ENCODE data around the gene FANCB. TPM values are rescaled to one million over a fixed set of nuclear protein-coding genes. Genes with fewer than 3 reads are reported as not detected.

The FANCB gene
- total RNA-seq, 1 experiment from 2014 or later: 12.1 TPM

DNA sequence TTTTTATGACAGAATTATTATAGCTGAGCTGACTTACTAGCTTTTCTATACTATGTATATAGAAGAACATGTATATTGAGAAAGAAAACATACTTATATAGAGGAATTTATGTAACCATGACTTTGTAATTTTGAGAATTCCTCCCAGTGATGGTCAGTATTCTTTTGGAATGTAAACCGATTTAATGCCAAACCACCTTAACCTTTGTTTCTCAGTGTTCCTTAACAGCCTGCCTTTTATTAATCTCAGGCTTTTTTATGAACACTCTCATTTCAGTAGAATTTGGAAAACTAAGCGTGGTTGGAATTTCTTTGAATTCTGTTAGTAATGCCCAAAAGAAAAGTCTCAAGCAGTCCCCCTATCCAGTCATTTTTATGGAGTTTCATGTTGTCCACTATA, 47.3 kb upstream of the FANCB start:
- no peak overlapping the region for H3K23ac ChIP-seq (ENCODE audit: insufficient read length, low read depth, low read length)
- no peak overlapping the region for H4K91ac ChIP-seq (ENCODE audit: insufficient read length, low read depth, low read length)
- H3K9me3 Mint-ChIP-seq: peaks cover 57 to 61% of the 10 kb centered on the region in 2 experiments
- TF ChIP-seq, protein P1, sequence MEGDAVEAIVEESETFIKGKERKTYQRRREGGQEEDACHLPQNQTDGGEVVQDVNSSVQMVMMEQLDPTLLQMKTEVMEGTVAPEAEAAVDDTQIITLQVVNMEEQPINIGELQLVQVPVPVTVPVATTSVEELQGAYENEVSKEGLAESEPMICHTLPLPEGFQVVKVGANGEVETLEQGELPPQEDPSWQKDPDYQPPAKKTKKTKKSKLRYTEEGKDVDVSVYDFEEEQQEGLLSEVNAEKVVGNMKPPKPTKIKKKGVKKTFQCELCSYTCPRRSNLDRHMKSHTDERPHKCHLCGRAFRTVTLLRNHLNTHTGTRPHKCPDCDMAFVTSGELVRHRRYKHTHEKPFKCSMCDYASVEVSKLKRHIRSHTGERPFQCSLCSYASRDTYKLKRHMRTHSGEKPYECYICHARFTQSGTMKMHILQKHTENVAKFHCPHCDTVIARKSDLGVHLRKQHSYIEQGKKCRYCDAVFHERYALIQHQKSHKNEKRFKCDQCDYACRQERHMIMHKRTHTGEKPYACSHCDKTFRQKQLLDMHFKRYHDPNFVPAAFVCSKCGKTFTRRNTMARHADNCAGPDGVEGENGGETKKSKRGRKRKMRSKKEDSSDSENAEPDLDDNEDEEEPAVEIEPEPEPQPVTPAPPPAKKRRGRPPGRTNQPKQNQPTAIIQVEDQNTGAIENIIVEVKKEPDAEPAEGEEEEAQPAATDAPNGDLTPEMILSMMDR (conservative IDR thresholded peaks at IDR 0.05): no peak
- H2BK15ac ChIP-seq (ENCODE audit: low read depth, low read length): no peak overlapping the region
- no peak overlapping the region for H2AFZ ChIP-seq (ENCODE audit: low read length)
- H2BK120ac ChIP-seq (ENCODE audit: low read depth, low read length, poor library complexity, severe bottlenecking): no peak overlapping the region
- no peaks in the 10 kb centered on the region for H3K27me3 ChIP-seq (ENCODE audit: insufficient read depth, low read length)
- H3T11ph ChIP-seq (ENCODE audit: low read length): no peak overlapping the region
- H3K36me3 Mint-ChIP-seq (ENCODE audit: insufficient read depth in 1 of 3, low read depth in 3 of 3): peaks cover 6 to 30% (median 14%) of the 10 kb centered on the region in 3 experiments; a peak in 5 of 7 replicates
- WGBS (ENCODE audit: extremely low coverage, insufficient read length, low lambda C conversion rate): no CpG with 5 or more reads among the region's 2 CpGs
- H3K4me1 Mint-ChIP-seq: peaks cover 2 to 3% of the 10 kb centered on the region in 2 experiments; a peak in 2 of 4 replicates
- H3K4me2 ChIP-seq (ENCODE audit: insufficient read depth, insufficient read length, low read length): no peak overlapping the region
- H3K27ac ChIP-seq (ENCODE audit: insufficient read length, low read depth, low read length): no peak overlapping the region
- H3K56ac ChIP-seq (ENCODE audit: insufficient read length, low read depth, low read length): no peak overlapping the region
- H3K18ac ChIP-seq (ENCODE audit: insufficient read length, low read depth, low read length): no peak overlapping the region
- H2AK5ac ChIP-seq (ENCODE audit: insufficient read length, low read length): no peak overlapping the region
- H3K4me1 ChIP-seq (ENCODE audit: insufficient read depth, low read length): no peaks in the 10 kb centered on the region
- H3K79me2 ChIP-seq (ENCODE audit: insufficient read depth, low read length): no peaks in the 10 kb centered on the region
- H3K4ac ChIP-seq (ENCODE audit: low read depth, low read length): no peak overlapping the region
- no peak overlapping the region for H2BK20ac ChIP-seq (ENCODE audit: low read depth, low read length, poor library complexity, severe bottlenecking)
- H4K8ac ChIP-seq (replicated peaks; ENCODE audit: insufficient read length, low read depth, low read length): no peak overlapping the region
- no peak for DNase-seq
- H3K27me3 Mint-ChIP-seq (ENCODE audit: low read depth): no peaks in the 10 kb centered on the region
- no peak overlapping the region for H3K27ac Mint-ChIP-seq
- no peak overlapping the region for H2BK5ac ChIP-seq (ENCODE audit: insufficient read length, low read length)
- no peak overlapping the region for H3K14ac ChIP-seq (ENCODE audit: insufficient read depth, low read length)
- H4K20me1 ChIP-seq (ENCODE audit: control insufficient read depth, insufficient read depth, insufficient read length): no peaks in the 10 kb centered on the region
- H3K23me2 ChIP-seq (ENCODE audit: insufficient read length, low read depth, low read length, poor library complexity, severe bottlenecking): no peaks in the 10 kb centered on the region
- no peak overlapping the region for H3K4me3 Mint-ChIP-seq
- no peak overlapping the region for H3K9ac ChIP-seq (ENCODE audit: extremely low read depth, insufficient read length, low read length)
- no peaks in the 10 kb centered on the region for H3K79me1 ChIP-seq (ENCODE audit: insufficient read depth, low read depth, low read length, poor library complexity, severe bottlenecking)
- H4K5ac ChIP-seq (ENCODE audit: insufficient read length, low read depth, low read length): no peak overlapping the region
- peaks cover 9% of the 10 kb centered on the region for H3K9me3 ChIP-seq (ENCODE audit: control insufficient read depth, low read depth, low read length)
- no peak overlapping the region for H2BK12ac ChIP-seq (ENCODE audit: insufficient read length, low read depth, low read length)

Measured in H9 (cell line).